ENCODE measurements around the gene NLRP12.
"Not testable (repeated sequence)": the region's sequence is repeated elsewhere in the genome, so short reads cannot be mapped to it uniquely, and the experiment has no call there.

The NLRP12 gene

GRCh38 chr19:53824134-53824611 is at the start of gene NLRP12:
Gene NLRP12, minus strand, starts transcription at chr19:53824314. Its CDS starts 140 bp downstream, at chr19:53824174.
- no peak for DNase-seq

- no peak for DNase-seq
These were observed 48.6 kb upstream of the NLRP12 start for GRCh38 chr19:53872762-53873161.

GRCh38 chr19:53871454-53871853 is 47.3 kb upstream of the NLRP12 start:
- DNase-seq: no peak

GRCh38 chr19:53870485-53870844 is 46.4 kb upstream of the NLRP12 start:
- no peak for DNase-seq

- not testable (repeated sequence) for DNase-seq
These were observed 45.8 kb upstream of the NLRP12 start for GRCh38 chr19:53869805-53870484.

- DNase-seq: peak; percentile 80
These were observed 45.0 kb upstream of the NLRP12 start for GRCh38 chr19:53868892-53869804.

GRCh38 chr19:53868091-53868891 is 44.2 kb upstream of the NLRP12 start:
- no peak for DNase-seq

GRCh38 chr19:53867225-53868090 is 43.3 kb upstream of the NLRP12 start, which contains the start of gene MYADM:
Gene MYADM, plus strand, starts transcription at chr19:53867883. Its CDS starts 5,647 bp downstream, at chr19:53873530.
- peak; percentile 100 for DNase-seq

- no peak for DNase-seq
These were observed 42.7 kb upstream of the NLRP12 start for GRCh38 chr19:53866865-53867224.

GRCh38 chr19:53865918-53866864 is 42.1 kb upstream of the NLRP12 start:
- DNase-seq: peak; percentile 39

GRCh38 chr19:53865523-53865917 is 41.4 kb upstream of the NLRP12 start:
- DNase-seq: no peak

- no peak for DNase-seq
These were observed 40.3 kb upstream of the NLRP12 start for GRCh38 chr19:53864308-53864836.

- DNase-seq: no peak
These were observed 29.6 kb upstream of the NLRP12 start for GRCh38 chr19:53853707-53854106.

GRCh38 chr19:53849237-53849676 is 25.1 kb upstream of the NLRP12 start:
- no peak for DNase-seq

GRCh38 chr19:53847555-53847954 is 23.4 kb upstream of the NLRP12 start:
- DNase-seq: no peak

GRCh38 chr19:53844849-53845246 is 20.7 kb upstream of the NLRP12 start:
- DNase-seq: no peak

- DNase-seq: not testable (repeated sequence)
These were observed 16.8 kb upstream of the NLRP12 start for GRCh38 chr19:53840914-53841313.

GRCh38 chr19:53840241-53840640 is 16.1 kb upstream of the NLRP12 start:
- not testable (repeated sequence) for DNase-seq

- not testable (repeated sequence) for DNase-seq
These were observed 14.3 kb upstream of the NLRP12 start for GRCh38 chr19:53838446-53838845.

GRCh38 chr19:53832861-53833260 is 8.7 kb upstream of the NLRP12 start:
- DNase-seq: not testable (repeated sequence)

All from activated CD4-positive, alpha-beta T cell treated with anti-CD3 and anti-CD28 coated beads for 1 hour (primary cell).